HG02571 (cell line): Measurements from ENCODE around the gene PEPD.

ENCODE experiments used
- ATAC-seq: cut with Tn5 transposase; IDR thresholded peaks from one replicate; pipeline ENCODE4 v1.9.1; 2021; ENCODE audit warnings: mild to moderate bottlenecking, moderate library complexity; ENCODE audit not compliant: unreplicated experiment

PEPD gene

GRCh38 chr19:33370783-33371182 is 150.8 kb downstream of the PEPD start:
- no peak for ATAC-seq

- no peak for ATAC-seq
Measured at GRCh38 chr19:33368074-33368864, 153.3 kb downstream of the PEPD start.

- no peak for ATAC-seq
Measured at GRCh38 chr19:33366897-33367296, 154.7 kb downstream of the PEPD start.

DNA sequence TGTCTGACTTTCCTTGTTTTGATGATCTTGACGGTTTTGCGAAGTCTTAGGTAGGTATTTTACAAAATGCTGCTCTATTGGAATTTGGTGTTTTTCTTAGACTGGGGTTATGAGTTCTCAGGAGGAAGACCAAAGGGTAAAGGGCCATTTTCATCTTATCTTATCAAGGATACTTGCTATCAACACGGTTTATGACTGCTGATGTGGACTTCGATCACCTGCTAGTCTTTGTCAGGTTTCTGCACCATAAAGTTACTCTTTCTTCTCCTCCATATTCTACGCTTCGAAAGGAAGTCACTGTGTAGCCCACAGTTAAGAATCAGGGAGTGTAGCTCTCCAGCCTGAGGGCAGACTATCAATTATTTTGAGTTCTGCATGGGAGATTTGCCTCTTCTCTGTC is 155.5 kb downstream of the PEPD start:
- ATAC-seq = no peak

DNA sequence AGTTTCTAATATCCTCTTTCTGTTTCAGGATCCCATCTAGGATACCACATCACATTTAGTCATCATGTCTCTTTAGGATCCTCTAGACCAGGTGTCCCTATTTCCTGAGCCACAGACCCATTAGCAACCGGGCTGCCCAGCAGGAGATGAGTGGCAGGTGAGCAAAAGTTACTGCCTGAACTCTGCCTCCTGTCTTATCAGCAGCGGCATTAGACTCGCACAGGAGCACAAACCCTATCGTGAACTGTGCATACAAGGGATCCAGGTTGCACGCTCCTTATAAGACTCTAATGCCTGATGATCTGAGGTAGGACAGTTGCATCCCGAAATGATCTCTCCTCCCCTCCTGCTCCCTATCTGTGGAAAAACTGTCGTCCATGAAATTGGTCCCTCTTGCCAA is 155.9 kb downstream of the PEPD start:
- ATAC-seq = no peak

DNA sequence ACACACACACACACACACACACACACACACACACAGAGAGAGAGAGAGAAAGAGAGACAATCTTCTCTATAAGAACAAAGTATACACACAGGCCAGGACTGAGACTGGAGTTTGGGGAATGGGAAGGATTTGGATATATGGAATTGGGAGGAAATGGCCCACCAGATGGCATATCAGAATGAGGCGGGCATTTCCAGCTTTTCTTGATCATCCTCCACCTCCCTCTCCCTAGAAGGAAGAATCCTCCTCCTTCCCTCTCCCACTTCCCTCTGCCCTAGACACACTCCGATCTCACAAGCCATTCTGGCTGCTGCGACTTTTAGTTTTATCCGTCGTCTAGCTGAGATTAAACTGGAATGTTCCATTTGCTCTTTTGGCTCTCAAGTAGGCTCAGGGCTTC is 158.1 kb downstream of the PEPD start:
- no peak for ATAC-seq

DNA sequence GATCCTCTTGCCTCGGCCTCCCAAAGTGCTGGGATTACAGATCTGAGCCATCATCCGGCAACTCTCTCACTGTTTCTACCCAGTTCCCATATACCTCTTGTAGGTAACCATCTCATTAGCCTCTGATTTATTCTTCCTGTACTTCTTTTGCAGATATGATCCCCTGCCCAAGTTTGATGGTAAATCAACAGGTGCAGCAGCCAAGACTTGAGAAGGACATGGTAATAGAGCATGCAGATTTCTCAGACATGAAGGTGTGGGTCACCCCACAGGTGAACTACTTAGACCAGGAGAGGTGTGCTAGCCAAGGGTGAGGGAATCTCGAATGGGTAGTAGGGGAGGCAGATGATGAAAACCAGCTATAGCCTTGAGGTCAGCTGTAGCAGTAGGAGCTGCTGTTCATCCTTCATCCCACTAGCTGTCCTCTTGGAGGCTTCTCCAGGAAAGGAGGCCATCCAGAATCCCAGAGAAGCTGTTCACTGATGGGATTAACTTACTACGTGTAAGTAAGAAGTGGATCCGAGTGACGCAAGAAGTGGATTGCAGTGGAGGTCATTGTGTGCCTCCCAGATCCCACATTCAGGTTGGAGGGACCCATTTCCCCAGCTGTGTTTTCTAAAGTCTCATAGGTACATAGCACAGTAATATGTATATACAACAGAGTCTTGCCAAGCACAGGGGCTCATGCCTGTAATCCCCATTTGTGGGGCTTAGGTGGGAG is 158.9 kb downstream of the PEPD start:
- ATAC-seq = no peak

- ATAC-seq = no peak
Measured at GRCh38 chr19:33359581-33359980, 162.0 kb downstream of the PEPD start.

- no peak for ATAC-seq
Measured at GRCh38 chr19:33358408-33358807, 163.2 kb downstream of the PEPD start.

- no peak for ATAC-seq
Measured at GRCh38 chr19:33357556-33357955, 164.0 kb downstream of the PEPD start.

GRCh38 chr19:33355535-33355934 is 166.1 kb downstream of the PEPD start:
- ATAC-seq = no peak

- no peak for ATAC-seq
Measured at GRCh38 chr19:33350538-33351309, 170.9 kb downstream of the PEPD start.

- no peak for ATAC-seq
Measured at GRCh38 chr19:33349319-33350289, 172.0 kb downstream of the PEPD start.

DNA sequence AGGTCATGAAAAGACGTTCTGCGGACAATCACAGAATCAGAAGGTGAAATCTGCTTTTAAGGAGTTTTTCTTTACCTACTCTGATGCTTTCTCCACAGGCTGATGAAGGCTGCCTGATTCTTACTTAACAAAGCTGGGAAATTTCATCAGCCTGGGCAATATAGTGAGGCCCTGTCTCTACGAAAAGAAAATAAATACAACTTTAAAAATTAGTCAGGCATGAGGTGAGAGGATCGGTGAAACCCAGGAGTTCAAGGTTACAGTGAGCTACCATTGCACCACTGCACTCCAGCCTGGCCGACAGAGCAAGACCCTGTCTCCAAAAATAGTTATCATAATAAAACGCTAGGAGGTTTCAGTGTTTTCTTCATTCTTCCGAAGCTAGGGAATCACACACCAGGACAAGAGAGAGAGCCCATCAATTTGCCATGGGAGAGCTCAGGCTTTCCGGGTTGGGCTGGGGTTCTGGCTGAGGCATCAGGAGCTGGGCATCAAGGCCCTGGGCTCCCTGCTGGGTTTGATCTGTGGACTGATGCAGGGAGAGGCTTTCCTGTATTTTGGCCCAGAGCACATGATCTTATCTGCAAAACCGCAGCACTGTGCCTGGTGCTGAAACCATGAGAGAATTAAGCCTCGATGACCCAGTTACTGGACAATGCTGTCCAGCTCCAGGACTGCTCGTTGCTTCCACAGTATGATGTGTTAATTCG is 173.1 kb downstream of the PEPD start:
- ATAC-seq = no peak

DNA sequence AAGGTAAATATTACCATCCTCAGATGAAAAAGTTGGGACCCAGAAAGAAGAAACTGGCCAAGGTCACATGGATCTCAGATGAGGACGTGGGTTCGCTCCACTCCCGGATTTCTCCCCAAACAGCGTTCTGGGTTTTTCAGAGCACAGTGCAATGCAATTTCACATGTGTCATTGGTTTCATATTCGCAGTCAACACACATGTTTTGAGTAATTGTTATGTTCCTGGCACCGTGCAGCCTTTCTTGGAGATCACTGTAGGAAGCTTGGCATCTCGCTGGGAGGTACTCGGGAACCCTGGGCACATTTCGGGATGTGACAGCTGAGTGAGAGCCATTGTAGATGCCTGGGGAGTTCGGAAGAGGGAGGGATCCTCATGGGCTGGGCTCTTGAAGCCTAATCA is 174.3 kb downstream of the PEPD start:
- ATAC-seq = no peak

DNA sequence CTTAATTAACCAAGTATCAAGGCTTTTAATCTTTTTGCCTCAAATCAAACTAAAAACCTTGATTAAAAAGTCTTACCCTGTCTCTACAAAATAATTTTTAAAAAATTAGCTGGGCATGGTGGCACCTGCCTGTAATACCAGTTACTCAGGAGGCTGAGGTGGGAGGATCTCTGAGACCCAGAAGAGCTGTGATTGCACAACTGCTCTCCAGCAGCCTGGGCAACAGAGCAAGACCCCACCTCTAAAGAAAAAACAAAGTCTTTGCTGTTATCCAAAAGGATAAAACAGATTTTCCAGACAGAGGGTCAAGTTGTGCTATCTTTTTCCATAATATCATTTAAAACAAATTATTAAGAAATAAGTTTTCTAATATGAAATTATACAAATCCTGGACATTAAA is 174.9 kb downstream of the PEPD start:
- no peak for ATAC-seq

DNA sequence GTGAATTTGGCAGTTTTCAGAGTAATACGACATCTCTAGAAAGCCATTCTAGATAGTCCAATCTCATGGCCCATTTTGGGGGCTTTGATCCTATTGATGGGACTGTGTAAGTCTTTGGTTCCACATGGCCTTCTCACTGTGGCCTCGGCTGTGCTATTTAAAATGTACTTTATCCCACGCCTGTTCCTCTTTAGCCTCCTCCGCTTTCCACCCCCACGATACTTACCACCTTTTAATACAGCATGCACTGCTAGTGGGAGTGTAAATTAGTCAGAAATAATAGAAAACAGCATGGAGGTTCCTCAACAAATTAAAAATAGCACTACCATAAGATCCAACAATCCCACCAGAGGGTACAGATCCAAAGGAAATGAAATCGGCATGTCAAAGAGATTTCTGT is 176.4 kb downstream of the PEPD start:
- no peak for ATAC-seq

- ATAC-seq = no peak
Measured at GRCh38 chr19:33344573-33344925, 177.0 kb downstream of the PEPD start.

- no peak for ATAC-seq
Measured at GRCh38 chr19:33343859-33344572, 177.6 kb downstream of the PEPD start.
